ENCODE data around the gene CIAO3.

DNA sequence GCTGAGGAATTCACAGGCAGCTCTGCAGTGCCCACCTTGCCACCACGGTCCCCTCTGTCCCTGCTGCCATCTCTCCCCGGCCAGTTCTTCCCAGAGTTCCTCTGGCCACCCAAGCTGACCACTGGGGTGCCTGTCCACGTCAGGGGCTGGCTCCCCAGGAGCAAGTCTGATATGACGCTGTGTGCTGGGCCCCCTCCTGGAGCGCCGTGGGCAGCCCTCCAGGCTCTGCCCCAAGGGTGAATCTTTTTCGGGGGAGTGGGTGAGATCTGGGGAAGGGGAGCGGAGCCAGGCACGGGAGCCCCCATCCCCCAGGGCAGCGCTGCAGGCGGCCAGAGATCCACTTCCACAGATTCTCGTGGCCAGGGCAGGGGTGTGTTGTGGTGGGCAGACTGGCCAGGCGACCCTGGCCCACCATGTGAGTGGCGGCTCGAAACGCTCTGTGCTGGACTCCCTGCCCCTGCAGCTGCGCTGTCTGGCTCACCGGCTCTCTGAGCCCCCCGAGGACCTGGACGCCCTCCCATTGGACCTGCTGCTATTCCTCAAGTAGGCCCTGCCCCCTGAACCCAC, 23.5 kb upstream of the CIAO3 start:
- TF ChIP-seq ZBTB21 (CRISPR knock-in tag; IDR thresholded peaks at IDR 0.05; ENCODE audit: borderline replicate concordance): no peak
- TF ChIP-seq FOXP4 (CRISPR knock-in tag; IDR thresholded peaks at IDR 0.05): no peak
- TF ChIP-seq, protein P1, sequence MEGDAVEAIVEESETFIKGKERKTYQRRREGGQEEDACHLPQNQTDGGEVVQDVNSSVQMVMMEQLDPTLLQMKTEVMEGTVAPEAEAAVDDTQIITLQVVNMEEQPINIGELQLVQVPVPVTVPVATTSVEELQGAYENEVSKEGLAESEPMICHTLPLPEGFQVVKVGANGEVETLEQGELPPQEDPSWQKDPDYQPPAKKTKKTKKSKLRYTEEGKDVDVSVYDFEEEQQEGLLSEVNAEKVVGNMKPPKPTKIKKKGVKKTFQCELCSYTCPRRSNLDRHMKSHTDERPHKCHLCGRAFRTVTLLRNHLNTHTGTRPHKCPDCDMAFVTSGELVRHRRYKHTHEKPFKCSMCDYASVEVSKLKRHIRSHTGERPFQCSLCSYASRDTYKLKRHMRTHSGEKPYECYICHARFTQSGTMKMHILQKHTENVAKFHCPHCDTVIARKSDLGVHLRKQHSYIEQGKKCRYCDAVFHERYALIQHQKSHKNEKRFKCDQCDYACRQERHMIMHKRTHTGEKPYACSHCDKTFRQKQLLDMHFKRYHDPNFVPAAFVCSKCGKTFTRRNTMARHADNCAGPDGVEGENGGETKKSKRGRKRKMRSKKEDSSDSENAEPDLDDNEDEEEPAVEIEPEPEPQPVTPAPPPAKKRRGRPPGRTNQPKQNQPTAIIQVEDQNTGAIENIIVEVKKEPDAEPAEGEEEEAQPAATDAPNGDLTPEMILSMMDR (IDR thresholded peaks at IDR 0.05): no peak
- TF ChIP-seq JUN (CRISPR knock-in tag; IDR thresholded peaks at IDR 0.05): no peak
- no peak for TF ChIP-seq TEAD1 (CRISPR knock-in tag; IDR thresholded peaks at IDR 0.05)
- TF ChIP-seq ZNF416 (CRISPR knock-in tag; IDR thresholded peaks at IDR 0.05): no peak
- TF ChIP-seq CREM (CRISPR knock-in tag; IDR thresholded peaks at IDR 0.05): no peak
